NCI-H1436 (cell line): ENCODE data around the gene CLEC4A.
A peak's percentile ranks its signal among the peaks of the same experiment; 100 is the strongest.
"Not testable (repeated sequence)": the region's sequence is repeated elsewhere in the genome, so short reads cannot be mapped to it uniquely, and the experiment has no call there.

Experiments
- DNase-seq: peaks from one replicate; lab custom pipeline; 2025; lab: John Stamatoyannopoulos, UW

Gene CLEC4A

GRCh38 chr12:8133636-8134397 lies 10.4 kb downstream of the CLEC4A start:
- DNase-seq, result not testable (repeated sequence)

- DNase-seq, result not testable (repeated sequence)
Measured at GRCh38 chr12:8134398-8134930, 11.0 kb downstream of the CLEC4A start.

GRCh38 chr12:8141647-8142046 lies 18.2 kb downstream of the CLEC4A start:
- not testable (repeated sequence) for DNase-seq

- no peak for DNase-seq
Measured at GRCh38 chr12:8143261-8143660, 19.8 kb downstream of the CLEC4A start.

- DNase-seq, result no peak
Measured at GRCh38 chr12:8145754-8146441, 22.5 kb downstream of the CLEC4A start.

GRCh38 chr12:8146442-8146771 lies 23.0 kb downstream of the CLEC4A start:
- DNase-seq, result no peak

- DNase-seq, result no peak
Measured at GRCh38 chr12:8154526-8154925, 31.1 kb downstream of the CLEC4A start.

GRCh38 chr12:8156416-8156815 lies 33.0 kb downstream of the CLEC4A start:
- no peak for DNase-seq

GRCh38 chr12:8156845-8157244 lies 33.4 kb downstream of the CLEC4A start, which contains the start of gene ZNF705A:
Gene ZNF705A (plus strand): TSS chr12:8157015. CDS start chr12:8172626, 15,611 bp downstream.
- no peak for DNase-seq

GRCh38 chr12:8157484-8158198 lies 34.2 kb downstream of the CLEC4A start:
- no peak for DNase-seq

GRCh38 chr12:8172911-8173310 lies 49.5 kb downstream of the CLEC4A start:
- DNase-seq, result not testable (repeated sequence)

- peak; percentile 56 for DNase-seq
Measured at GRCh38 chr12:8179989-8180585, 56.7 kb downstream of the CLEC4A start.

- not testable (repeated sequence) for DNase-seq
Measured at GRCh38 chr12:8181271-8181670, 57.9 kb downstream of the CLEC4A start.

GRCh38 chr12:8182923-8183322 lies 59.5 kb downstream of the CLEC4A start:
- DNase-seq, result not testable (repeated sequence)

GRCh38 chr12:8183346-8183745 lies 59.9 kb downstream of the CLEC4A start:
- not testable (repeated sequence) for DNase-seq

GRCh38 chr12:8184206-8184605 lies 60.8 kb downstream of the CLEC4A start:
- not testable (repeated sequence) for DNase-seq

- not testable (repeated sequence) for DNase-seq
Measured at GRCh38 chr12:8188088-8188487, 64.7 kb downstream of the CLEC4A start.
